NCI-H2107 (cell line): ENCODE measurements around the gene RNF7.
A peak's percentile ranks its signal among the peaks of the same experiment; 100 is the strongest.
"Not testable (repeated sequence)": the region's sequence is repeated elsewhere in the genome, so short reads cannot be mapped to it uniquely, and the experiment has no call there.

Experiments used
- DNase-seq: peaks from one replicate; lab custom pipeline; 2025; lab: John Stamatoyannopoulos, UW

RNF7 gene

DNA sequence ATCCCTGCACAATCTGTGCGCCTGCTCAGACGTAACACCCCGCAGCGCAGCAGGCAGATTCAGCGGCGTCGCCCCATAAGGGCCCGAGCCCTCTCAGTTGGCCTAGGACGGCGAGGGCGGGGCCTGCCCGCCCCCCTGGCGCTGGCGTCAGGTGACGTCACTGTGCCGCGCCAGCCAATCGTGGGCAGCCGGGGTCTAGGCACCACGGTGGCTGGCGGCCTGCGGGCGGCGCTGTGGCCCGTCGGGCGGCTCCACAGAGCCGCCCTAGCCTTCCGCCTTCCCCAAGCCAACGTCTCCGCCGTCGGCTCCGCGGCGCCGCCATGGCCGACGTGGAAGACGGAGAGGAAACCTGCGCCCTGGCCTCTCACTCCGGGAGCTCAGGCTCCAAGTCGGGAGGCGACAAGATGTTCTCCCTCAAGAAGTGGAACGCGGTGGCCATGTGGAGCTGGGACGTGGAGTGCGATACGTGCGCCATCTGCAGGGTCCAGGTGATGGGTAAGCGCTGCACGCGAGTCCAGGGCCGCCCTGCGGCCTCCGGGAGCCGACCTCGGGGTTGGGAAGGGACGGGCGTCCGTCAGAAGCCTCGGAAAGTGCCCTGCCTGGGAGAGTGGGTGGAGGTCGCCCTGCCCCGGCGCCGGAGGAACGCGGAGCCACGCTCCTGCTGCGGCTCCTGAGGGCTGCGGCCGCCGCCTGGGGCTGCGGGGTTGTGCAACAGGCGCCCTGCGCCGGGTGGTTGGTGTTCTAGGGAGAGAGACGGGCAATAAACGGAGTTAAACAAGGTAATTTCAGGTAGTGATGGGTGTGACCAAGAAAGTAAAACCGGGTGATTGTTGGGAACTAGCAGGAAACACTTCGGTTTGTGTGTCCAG, at the start of gene RNF7:
Gene RNF7 (plus strand): TSS at position 277 of the 869 bp plus-strand sequence. CDS start 44 bp downstream, at position 321.
- DNase-seq: peak; percentile 94

DNA sequence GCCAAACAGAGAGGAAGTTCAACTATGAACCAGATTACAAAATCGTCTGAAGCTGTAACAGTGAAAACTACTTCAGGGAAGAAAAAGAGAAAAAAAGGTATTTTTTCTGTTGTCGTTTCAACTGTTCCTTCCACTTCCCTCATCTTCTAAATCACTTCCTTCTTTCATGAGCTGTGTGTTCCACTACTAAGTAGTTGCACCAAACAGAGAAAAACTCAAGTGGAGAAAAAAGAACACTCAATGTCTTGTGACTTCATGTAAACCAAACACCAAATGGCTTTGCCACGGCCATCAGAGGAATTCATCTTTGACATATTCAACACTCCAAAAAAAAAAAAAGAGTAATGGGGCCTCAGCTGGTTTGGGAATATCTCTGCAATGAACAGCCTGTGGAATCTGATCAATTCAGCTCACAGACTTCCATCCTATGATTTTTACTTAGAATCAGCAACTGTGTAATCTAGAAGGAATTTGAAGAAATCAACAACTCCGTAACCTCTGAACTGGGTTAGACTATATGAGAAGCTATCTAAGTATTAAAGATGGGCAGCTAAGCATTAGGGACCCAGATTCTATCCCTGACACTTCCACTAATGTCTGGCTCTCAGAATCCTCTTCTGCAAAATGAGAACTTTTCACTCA, 47.5 kb upstream of the RNF7 start:
- no peak for DNase-seq

DNA sequence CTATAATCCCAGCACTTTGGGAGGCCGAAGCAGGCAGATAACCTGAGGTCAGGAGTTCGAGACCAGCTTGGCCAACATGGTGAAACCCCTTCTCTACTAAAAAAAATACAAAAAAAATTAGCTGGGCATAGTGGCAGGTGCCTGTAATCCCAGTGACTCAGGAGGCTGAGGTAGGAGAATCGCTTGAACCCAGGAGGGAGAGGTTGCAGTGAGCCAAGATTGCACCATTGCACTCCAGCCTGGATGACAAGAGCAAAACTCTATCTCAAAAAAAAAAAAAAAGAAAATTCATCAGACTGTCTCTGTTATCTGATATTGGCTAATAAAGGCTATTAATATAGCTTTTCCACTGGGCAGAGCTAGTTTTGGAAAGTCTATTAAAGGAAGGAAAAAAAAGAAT, 46.6 kb upstream of the RNF7 start:
- DNase-seq: not testable (repeated sequence)

- DNase-seq: not testable (repeated sequence)
These were observed 45.1 kb upstream of the RNF7 start for GRCh38 chr3:141692973-141693372.

DNA sequence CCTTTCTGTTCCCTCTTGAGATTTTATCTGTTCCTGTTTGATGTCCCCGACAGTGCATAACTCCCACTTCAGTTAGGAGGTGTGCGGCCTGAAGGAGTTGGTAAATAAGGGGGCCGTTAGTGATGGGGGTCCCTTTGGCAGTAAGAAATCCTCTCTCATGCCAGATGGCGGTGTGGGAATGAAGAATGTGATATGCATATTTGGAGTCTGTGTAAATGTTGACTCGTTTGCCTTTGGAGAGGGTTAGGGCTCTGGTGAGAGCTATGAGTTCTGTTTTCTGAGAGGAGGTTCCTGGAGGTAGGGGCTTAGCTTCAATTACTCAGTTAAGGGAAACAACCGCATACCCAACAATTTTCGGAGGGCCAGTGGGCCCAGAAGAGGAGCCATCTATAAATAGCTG, 38.8 kb upstream of the RNF7 start:
- no peak for DNase-seq

- no peak for DNase-seq
These were observed 38.2 kb upstream of the RNF7 start for GRCh38 chr3:141699897-141700296.

GRCh38 chr3:141703367-141703766, 34.7 kb upstream of the RNF7 start:
- DNase-seq: not testable (repeated sequence)

GRCh38 chr3:141707741-141708203, 30.3 kb upstream of the RNF7 start:
- DNase-seq: no peak

- DNase-seq: no peak
These were observed 29.7 kb upstream of the RNF7 start for GRCh38 chr3:141708367-141708766.

GRCh38 chr3:141709126-141709770, 28.9 kb upstream of the RNF7 start:
- DNase-seq: no peak

DNA sequence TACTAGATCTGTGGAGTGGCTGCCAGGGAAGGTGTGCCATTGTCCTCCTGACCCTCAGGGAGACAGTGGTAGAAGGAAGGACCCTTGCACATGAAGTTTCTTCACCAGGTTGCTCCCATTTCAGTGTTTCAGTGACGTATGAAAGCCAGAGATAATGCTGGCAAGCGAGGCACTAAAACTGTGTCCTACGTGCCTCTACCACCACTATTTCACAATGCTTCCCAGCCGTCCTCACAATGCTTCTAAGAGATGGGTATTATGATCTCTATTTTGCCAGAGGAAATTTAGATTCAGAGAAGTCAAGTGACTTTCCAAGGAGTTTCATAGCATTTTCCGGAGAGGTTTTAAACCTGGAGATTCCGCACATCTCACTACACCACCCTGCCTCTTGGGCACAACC, 28.0 kb upstream of the RNF7 start:
- no peak for DNase-seq

DNA sequence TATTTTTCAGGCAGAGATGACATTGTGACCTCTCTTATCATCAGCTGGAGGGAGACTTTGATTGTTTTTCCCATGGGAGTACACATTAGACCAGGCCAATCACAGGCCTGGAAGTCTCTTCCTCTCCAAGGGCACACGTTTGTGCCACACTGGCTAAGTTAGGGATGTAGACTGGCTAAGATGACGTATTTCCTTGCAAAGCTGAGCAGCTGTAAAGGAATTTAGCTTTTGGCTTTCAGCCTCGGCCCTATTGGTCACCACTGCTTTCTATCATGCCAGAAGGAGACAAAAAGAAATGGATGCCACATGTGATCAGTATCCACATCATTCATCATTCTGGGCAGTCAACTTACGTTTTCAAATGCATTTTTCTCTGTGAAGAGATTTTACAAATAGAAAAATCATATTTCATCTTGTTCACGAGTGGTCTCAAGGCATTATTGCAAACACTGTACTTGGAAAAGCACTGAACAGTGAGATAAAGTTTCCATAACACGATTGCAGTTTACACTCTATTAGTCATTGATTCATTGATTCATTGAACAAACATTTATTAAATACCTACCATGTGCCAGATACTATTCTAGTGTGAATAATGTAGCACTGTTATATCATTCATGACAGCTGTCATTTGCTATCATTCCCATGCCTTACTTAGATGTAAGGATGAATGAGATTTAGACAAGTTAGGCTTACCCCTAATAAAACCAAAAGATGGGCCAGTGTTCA, 27.0 kb upstream of the RNF7 start:
- no peak for DNase-seq

- DNase-seq: no peak
These were observed 23.4 kb upstream of the RNF7 start for GRCh38 chr3:141714671-141715070.

DNA sequence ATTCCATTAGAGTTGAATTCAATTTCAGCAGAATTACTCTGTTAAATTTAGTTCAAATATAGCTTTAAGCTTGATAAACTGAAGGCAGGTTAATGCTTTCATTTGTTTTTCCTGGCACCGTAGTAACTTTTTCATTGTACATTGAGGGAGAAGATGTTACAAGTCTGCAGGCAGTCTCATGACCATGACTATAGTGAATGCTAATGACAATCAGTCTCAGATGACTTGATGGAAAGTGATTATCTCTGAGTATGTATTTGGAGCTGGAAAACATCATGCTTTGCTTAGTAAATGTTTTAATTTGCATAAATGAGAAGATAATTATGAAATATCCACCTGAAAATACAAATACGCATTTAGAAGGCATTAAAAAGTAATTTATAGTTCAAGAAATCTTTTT, 16.0 kb upstream of the RNF7 start:
- no peak for DNase-seq

DNA sequence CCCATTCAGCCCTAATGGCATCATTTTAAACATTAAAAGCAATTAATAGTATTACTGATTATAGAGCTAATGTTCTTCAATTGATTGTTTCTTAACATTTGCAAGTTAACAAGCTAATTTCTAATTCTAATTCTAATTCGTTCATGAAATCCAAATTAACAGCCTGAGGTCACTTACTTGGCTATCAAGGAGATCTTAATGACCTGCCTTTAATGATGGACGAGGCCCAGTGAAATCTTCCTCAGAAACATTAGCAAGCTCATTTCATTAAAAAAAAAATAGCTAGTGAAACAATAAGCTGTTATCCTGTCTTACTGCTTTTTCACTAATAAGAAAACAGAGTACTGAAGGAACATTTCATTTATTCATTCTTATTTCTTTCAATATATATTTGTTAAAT, 15.4 kb upstream of the RNF7 start:
- no peak for DNase-seq

DNA sequence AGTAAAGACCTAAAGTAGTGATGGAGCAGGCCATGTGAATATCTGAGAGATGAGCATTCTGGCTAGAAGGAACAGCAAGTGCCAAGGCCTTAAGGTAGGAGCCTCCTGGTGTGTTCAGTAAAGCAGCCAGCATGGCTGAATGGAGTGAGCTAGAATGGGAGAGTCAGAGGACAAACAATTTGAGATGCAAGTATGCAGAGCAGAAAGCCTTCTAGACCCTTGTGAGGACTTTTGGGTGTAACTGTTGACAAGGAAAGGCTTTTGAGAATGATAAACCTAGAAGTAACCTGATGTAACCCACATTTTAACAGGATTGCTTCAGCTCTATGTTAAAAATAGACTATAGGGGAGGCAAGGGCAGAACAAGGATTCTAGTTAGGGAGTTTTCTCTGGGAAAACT, 14.8 kb upstream of the RNF7 start:
- DNase-seq: no peak

- no peak for DNase-seq
These were observed 13.9 kb upstream of the RNF7 start for GRCh38 chr3:141724186-141724585.

GRCh38 chr3:141725036-141725435, 13.1 kb upstream of the RNF7 start:
- DNase-seq: no peak

DNA sequence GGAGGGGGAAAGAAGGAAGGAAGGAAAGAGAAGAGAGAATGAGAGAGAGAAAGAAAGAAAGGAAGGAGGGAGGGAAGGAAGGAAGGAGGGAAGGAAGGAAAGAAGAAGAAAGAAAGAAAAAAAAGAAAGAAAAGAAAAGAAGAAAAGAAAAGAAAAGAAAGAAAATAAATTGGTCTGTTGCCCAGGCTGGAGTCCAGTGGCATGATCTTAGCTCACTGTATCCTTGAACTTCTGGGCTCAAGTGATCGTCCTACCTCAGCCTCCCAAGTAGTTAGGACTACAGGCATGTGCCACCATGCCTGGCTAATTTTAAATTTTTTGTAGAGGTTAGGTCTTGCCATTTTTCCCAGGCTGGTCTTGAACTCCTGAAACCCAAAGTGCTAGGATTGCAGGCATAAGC, 11.6 kb upstream of the RNF7 start:
- no peak for DNase-seq

GRCh38 chr3:141728355-141728892, 9.7 kb upstream of the RNF7 start:
- no peak for DNase-seq

DNA sequence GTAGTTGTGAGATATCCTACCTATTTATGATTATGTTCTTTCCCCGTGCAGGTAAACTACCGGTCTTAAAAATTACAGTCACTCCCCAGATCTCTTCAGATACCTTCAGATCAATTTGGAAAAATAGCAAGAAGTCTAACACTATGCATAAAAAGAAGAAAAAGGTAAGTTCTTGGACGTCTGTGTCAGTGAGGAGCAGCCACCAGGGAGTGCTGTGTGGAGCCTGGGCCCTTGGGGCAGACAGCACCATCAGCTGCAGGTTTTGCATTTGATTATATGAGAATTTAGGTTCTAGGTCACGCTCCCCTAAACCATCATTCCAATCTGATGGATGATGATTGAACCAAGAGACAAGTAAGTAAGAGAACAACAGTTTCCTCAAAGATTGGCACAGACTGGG, 8.9 kb upstream of the RNF7 start:
- no peak for DNase-seq

DNA sequence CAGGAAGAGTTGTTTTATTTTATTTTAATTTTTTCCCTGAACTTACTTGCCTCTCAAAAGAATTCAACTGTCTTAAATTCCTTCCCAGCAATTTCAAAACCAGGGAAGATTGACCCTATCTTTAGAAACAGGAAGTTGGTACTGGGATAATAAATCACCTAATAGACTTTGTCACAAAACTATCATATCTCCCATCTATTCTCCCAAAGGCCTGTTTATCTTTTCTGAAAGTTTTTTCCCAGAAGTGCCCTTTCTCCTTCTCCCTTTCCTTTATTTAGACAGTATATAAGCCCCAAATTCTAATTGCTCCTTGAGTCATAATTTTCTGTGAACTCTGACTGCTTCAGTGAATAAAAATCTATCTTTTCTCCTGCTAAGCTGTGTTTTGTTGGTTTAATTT, 2.9 kb upstream of the RNF7 start:
- no peak for DNase-seq
